K562 (cell line): ENCODE data around the gene KIF12. TPM values are rescaled to one million over a fixed set of nuclear protein-coding genes. Genes with fewer than 3 reads are reported as not detected.

Experiments
- ATAC-seq: fragments of 200-7000 bp; cut with Tn5 transposase; 3 replicates; pipeline ENCODE4 v1.9.1; 2020; ENCODE audit warnings: moderate library complexity
- BruUV-seq: library from RNA; stranded (reverse); fragments of 400-500 nt; replicated peaks from 2 replicates; lab custom pipeline; 2021; lab: Mats Ljungman, UMichigan
- CTCF ChIA-PET: fragments of 300-600 bp; formaldehyde crosslinking; extraction: SDS; loops from one replicate; lab custom pipeline; 2021; ENCODE audit warnings: low intra/inter-chr PET ratio; lab: Yijun Ruan, JAX
- POLR2A ChIA-PET: fragments of 300-600, 350-650 bp; sonication (Branson Sonifier 250); formaldehyde crosslinking; extraction: SDS; loops from one replicate; lab custom pipeline; 2021; ENCODE audit warnings: antibody characterized with exemption, inconsistent platforms; lab: Yijun Ruan, JAX
- DNase-seq, 4 experiments: peaks; one replicate each; pipeline versions ENCODE4 v3.0.0 to v3.0.0-alpha.2; 2011 to 2018; ENCODE audit warnings: low spot score in 3 of 4, mixed read lengths in 3 of 4; ENCODE audit errors: extremely low read depth in 1 of 4
- FAIRE-seq: peaks from 2 replicates; lab custom pipeline; 2011; peaks lifted over from hg19 to GRCh38; lab: Jason Lieb, UNC
- H2AFZ ChIP-seq: 2 replicates; pipeline ENCODE4 v1.6.0; 2011; ENCODE audit warnings: low read depth, low read length, control low read depth, inconsistent platforms
- H3K27ac ChIP-seq: fragments of 200-600 bp; 3 replicates; pipeline ENCODE4 v1.8.0; 2011; ENCODE audit warnings: low read depth, mild to moderate bottlenecking, control low read depth, inconsistent platforms, low read length, moderate library complexity, mixed read lengths; ENCODE audit errors: extremely low read depth
- H3K27me3 ChIP-seq, 2 experiments: fragments of 300-600 bp in 1 of 2; 2 replicates in 1 of 2; 3 replicates in 1 of 2; pipeline versions ENCODE4 v1.6.0 to v1.8.0; 2011; ENCODE audit warnings: inconsistent platforms in 2 of 2, low read length in 2 of 2, mild to moderate bottlenecking in 1 of 2, mixed read lengths in 1 of 2, moderate library complexity in 1 of 2; ENCODE audit not compliant: control insufficient read depth in 2 of 2, insufficient read depth in 2 of 2
- H3K36me3 ChIP-seq: fragments of 300-600 bp; 3 replicates; pipeline ENCODE4 v1.8.0; 2011; ENCODE audit warnings: mild to moderate bottlenecking, low read length, inconsistent platforms; ENCODE audit not compliant: control insufficient read depth, insufficient read depth
- H3K4me1 ChIP-seq, 2 experiments: fragments of 200-600 bp in 1 of 2; replicated peaks in 1 of 2; 2 replicates in 1 of 2; 3 replicates in 1 of 2; pipeline versions ENCODE4 v1.5.1 to v1.8.0; 2011; ENCODE audit warnings: inconsistent platforms in 2 of 2, low read length in 2 of 2, mild to moderate bottlenecking in 1 of 2, mixed read lengths in 1 of 2, moderate library complexity in 1 of 2; ENCODE audit not compliant: control insufficient read depth in 2 of 2, insufficient read depth in 2 of 2
- H3K4me2 ChIP-seq: 2 replicates; pipeline ENCODE4 v1.6.1; 2011; ENCODE audit warnings: low read length, control low read depth, inconsistent platforms, mixed read lengths; ENCODE audit not compliant: insufficient read depth
- H3K4me3 ChIP-seq: fragments of 200-600 bp; sonication (generic), shearing (Covaris generic); 2 replicates; pipeline ENCODE4 v1.5.1; 2016; ENCODE audit warnings: control low read depth, inconsistent platforms
- H3K79me2 ChIP-seq: fragments of 200-600 bp; 3 replicates; pipeline ENCODE4 v1.8.0; 2011; ENCODE audit warnings: low read length, inconsistent platforms; ENCODE audit not compliant: control insufficient read depth, insufficient read depth
- H3K9ac ChIP-seq, 2 experiments: 2 replicates each; pipeline versions ENCODE4 v1.6.0 to v1.6.1; 2011; ENCODE audit warnings: low read depth in 2 of 2, low read length in 2 of 2, control low read depth in 1 of 2, inconsistent platforms in 1 of 2, mild to moderate bottlenecking in 1 of 2, mixed read lengths in 1 of 2; ENCODE audit not compliant: insufficient read depth in 1 of 2
- H3K9me1 ChIP-seq: one replicate; pipeline ENCODE4 v1.6.0; 2011; ENCODE audit warnings: inconsistent platforms, mild to moderate bottlenecking, low read length, moderate library complexity; ENCODE audit not compliant: control insufficient read depth, insufficient read depth
- H3K9me3 ChIP-seq: replicated peaks from 2 replicates; pipeline ENCODE4 v1.5.1; 2011; ENCODE audit warnings: low read depth, low read length, inconsistent platforms; ENCODE audit not compliant: control insufficient read depth, insufficient read depth
- H4K20me1 ChIP-seq: replicated peaks from 2 replicates; pipeline ENCODE4 v1.6.1; 2011; ENCODE audit warnings: low read length, inconsistent platforms, mixed read lengths; ENCODE audit not compliant: control insufficient read depth, insufficient read depth
- DIDO1 ChIP-seq: fragments of 450-650 bp; IDR thresholded peaks from 2 replicates; pipeline ENCODE4 v1.6.1; 2016; ENCODE audit warnings: low read depth, missing biosample characterization, missing genetic modification characterization
- EWSR1 ChIP-seq: fragments of 450-650 bp; IDR thresholded peaks from 2 replicates; pipeline ENCODE4 v1.6.1; 2018; ENCODE audit warnings: borderline replicate concordance, mild to moderate bottlenecking, low read depth, moderate library complexity; ENCODE audit not compliant: partially characterized antibody
- MBD2 ChIP-seq: sonication (generic); IDR thresholded peaks from 2 replicates; pipeline ENCODE4 v1.6.1; 2016; ENCODE audit warnings: low read depth, borderline replicate concordance
- MEF2A ChIP-seq: IDR thresholded peaks from 2 replicates; pipeline ENCODE4 v1.6.1; 2011; ENCODE audit warnings: low read depth, mild to moderate bottlenecking, low read length, moderate library complexity; ENCODE audit not compliant: control insufficient read depth
- NBN ChIP-seq: fragments of 450-650 bp; IDR thresholded peaks from 2 replicates; pipeline ENCODE4 v1.6.1; 2016; ENCODE audit warnings: low read depth, mild to moderate bottlenecking
- POLR2H ChIP-seq: IDR thresholded peaks from 2 replicates; pipeline ENCODE4 v1.6.1; 2016; ENCODE audit warnings: missing genetic modification characterization, low read depth, mild to moderate bottlenecking, control low read depth, missing compliant biosample characterization, moderate library complexity
- POU5F1 ChIP-seq: fragments of 150-350 bp; IDR thresholded peaks from 2 replicates; pipeline ENCODE4 v1.6.1; 2014; ENCODE audit warnings: borderline replicate concordance, low read length, low read depth, mild to moderate bottlenecking; ENCODE audit not compliant: partially characterized antibody
- PRPF4 ChIP-seq: fragments of 200-400 bp; formaldehyde crosslinking; IDR thresholded peaks from one replicate; pipeline ENCODE4 v1.6.1; 2017; ENCODE audit warnings: low read length, low read depth, mild to moderate bottlenecking; ENCODE audit not compliant: insufficient read depth, poor library complexity, severe bottlenecking
- SREBF2 ChIP-seq: sonication (generic); formaldehyde crosslinking; IDR thresholded peaks from 2 replicates; pipeline ENCODE4 v1.4.0; 2020; ENCODE audit warnings: mild to moderate bottlenecking, missing genetic modification reagents
- TCF7 ChIP-seq: sonication (generic); IDR thresholded peaks from 2 replicates; pipeline ENCODE4 v1.6.1; 2016; ENCODE audit warnings: antibody characterized with exemption, borderline replicate concordance
- YBX1 ChIP-seq: fragments of 450-650 bp; IDR thresholded peaks from 2 replicates; pipeline ENCODE4 v1.7.1; 2016; ENCODE audit warnings: mild to moderate bottlenecking
- ZNF197 ChIP-seq: fragments of 200-800 bp; sonication (Bioruptor generic); IDR thresholded peaks from 2 replicates; pipeline ENCODE4 v1.6.1; 2016; ENCODE audit warnings: low read depth, missing genetic modification characterization, missing compliant biosample characterization
- ZNF695 ChIP-seq: fragments of 450-650 bp; formaldehyde crosslinking; IDR thresholded peaks from 2 replicates; pipeline ENCODE4 v1.4.0; 2020; ENCODE audit warnings: mild to moderate bottlenecking, moderate library complexity
- ZNF75A ChIP-seq: fragments of 450-650 bp; formaldehyde crosslinking; IDR thresholded peaks from 2 replicates; pipeline ENCODE4 v1.4.0; 2020; ENCODE audit warnings: mild to moderate bottlenecking
- ZNF766 ChIP-seq: fragments of 200-800 bp; sonication (Bioruptor generic); conservative IDR thresholded peaks from 2 replicates; pipeline ENCODE4 v1.6.1; 2016; ENCODE audit warnings: missing genetic modification characterization, missing compliant biosample characterization
- ZNF780A ChIP-seq: fragments of 250-450 bp; sonication (Bioruptor Pico); IDR thresholded peaks from 2 replicates; pipeline ENCODE4 v1.5.0; 2021; ENCODE audit warnings: mild to moderate bottlenecking
- whole genome bisulfite sequencing: fragments of 100-300 bp; shearing (Covaris generic); methylation state at CpG from one replicate; pipeline ENCODE4 v1.1.6; 2016; ENCODE audit warnings: low coverage, mixed read lengths; ENCODE audit not compliant: insufficient coverage; ENCODE audit errors: missing lambda C conversion rate; 5-methylcytosine and 5-hydroxymethylcytosine counted together
- in situ Hi-C: fragments of 300-500 bp; cut with MboI; formaldehyde crosslinking; loops from 4 replicates; pipeline ENCODE4 v1.15.0; 2018; ENCODE audit warnings: inconsistent platforms, mixed read lengths
- intact Hi-C: fragments of 100-400 bp; cut with micrococcal nuclease; formaldehyde crosslinking; loops from 2 replicates; pipeline ENCODE4 v1.14.2; 2022
- polyA plus RNA-seq, 8 experiments: library from polyadenylated mRNA; depleted of rRNA in 4 of 8; stranded (reverse) in 5 of 8; unstranded in 3 of 8; fragments of >200 nt; fragmentation: Nextera tagmentation in 2 of 8; fragmentation: Illumina TruSeq in 1 of 8; extraction: Ambion mirVana in 2 of 8; extraction: Trizol in 1 of 8; gene quantifications; 2 replicates each; pipeline versions ENCODE4 v1.2.1 to v1.2.3, GENCODE V29; 2011 to 2014; ENCODE audit warnings: inconsistent platforms in 1 of 8, missing spikeins in 1 of 8
- total RNA-seq, 7 experiments: library from RNA; depleted of rRNA in 6 of 7; stranded (reverse); fragments of >200 nt in 6 of 7; fragmentation: Illumina TruSeq in 2 of 7; extraction: Trizol in 2 of 7; gene quantifications; 2 replicates each; pipeline versions ENCODE4 v1.2.1 to v1.2.3, GENCODE V29; 2011 to 2021; ENCODE audit warnings: low replicate concordance in 1 of 7
- TF ChIP-seq, protein P1 (sequence below), 2 experiments: fragments of 250-450 bp in 1 of 2; fragments of 450-650 bp in 1 of 2; sonication (Bioruptor Pico) in 1 of 2; IDR thresholded peaks; 2 replicates each; pipeline versions ENCODE4 v1.6.1 to v1.8.0; 2016 to 2021; ENCODE audit warnings: mild to moderate bottlenecking in 2 of 2, moderate library complexity in 2 of 2, missing compliant biosample characterization in 1 of 2, missing genetic modification characterization in 1 of 2
- TF ChIP-seq, protein P2 (sequence below): fragments of 250-450 bp; sonication (Bioruptor Pico); IDR thresholded peaks from 2 replicates; pipeline ENCODE4 v1.8.0; 2021; ENCODE audit warnings: mild to moderate bottlenecking, moderate library complexity

KIF12 gene
- total and polyA plus RNA-seq, 9 of the 15 experiments (the other 6 are each of a cell fraction or from before 2014, with no cell fraction given) = not detected

DNA sequence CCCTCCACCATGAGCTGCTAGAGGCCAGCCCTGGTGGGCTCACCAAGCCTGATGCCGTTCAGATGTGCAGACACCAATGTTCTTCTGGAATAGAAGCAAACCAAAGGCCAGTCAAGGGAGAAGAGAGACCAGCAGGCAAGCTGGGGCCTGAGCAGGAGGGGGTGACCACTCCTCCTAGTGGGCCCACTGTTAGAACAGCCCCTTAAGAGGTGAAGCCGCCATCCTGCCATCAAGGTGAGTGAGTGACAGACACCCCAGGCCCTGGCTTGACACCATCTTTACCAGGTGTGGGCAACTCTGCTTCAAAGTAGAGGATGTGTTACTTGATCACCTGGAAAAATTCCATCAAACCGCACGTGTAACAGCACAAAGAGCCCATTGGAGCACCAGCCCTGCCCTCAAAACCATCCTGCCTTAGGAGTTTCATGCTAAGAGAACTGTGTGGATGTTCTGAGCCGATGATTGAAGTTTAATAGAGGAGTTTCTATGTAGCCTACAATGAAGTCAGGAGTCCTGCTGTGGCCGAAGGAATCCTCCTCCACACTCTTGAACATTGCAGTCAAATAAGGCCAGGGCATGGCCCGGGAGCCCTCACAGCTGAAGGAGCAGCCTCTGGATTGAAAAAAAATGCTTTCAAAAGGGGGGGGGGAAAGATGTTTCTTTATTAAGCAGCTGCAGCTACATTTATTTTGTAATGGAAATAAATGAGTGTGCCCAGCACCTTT lies 41.8 kb downstream of the KIF12 start (continued):
- TF ChIP-seq YBX1 (no peak), PRPF4 (no peak), MEF2A (no peak), ZNF695 (CRISPR knock-in tag) (no peak), DIDO1 (no peak), TCF7 (no peak), ZNF780A (CRISPR knock-in tag) (no peak)
- TF ChIP-seq, protein P1, sequence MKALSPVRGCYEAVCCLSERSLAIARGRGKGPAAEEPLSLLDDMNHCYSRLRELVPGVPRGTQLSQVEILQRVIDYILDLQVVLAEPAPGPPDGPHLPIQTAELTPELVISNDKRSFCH (CRISPR knock-in tag; IDR thresholded peaks at IDR 0.05) = no peak
- TF ChIP-seq, protein P1 (tag; IDR thresholded peaks at IDR 0.05) = no peak

DNA sequence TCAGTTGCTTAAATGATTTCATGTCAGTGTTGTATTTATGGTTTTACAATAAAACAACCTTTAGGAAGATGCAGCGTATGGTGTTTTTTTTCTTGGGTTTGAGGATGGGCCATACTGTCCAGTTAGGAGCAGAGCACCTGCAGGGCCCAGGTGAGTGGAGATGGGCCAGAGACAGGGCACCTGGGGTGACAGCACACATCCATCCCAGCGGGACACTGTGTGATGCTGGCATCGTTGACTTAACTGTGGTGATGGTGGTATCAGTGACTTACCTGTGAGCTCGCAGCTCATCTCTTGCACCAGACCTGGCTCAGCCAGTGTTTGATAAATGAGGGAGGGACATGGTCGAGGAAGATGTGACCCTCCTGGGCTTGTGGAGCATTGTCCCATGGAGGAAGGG lies 42.6 kb downstream of the KIF12 start:
- intact Hi-C loops = no loop called here
- POLR2A ChIA-PET = no interaction called here
- H2AFZ ChIP-seq = no peak overlapping the region
- ATAC-seq (no peak), DNase-seq (no peak), FAIRE-seq (no peak)
- H3K9me3 ChIP-seq = no peaks in the 10 kb centered on the region
- no peak overlapping the region for H3K9ac ChIP-seq
- no peaks in the 10 kb centered on the region for H3K9me1 ChIP-seq
- H3K79me2 ChIP-seq = no peaks in the 10 kb centered on the region
- no peaks in the 10 kb centered on the region for H3K4me1 ChIP-seq
- peaks cover 0 to 22% of the 10 kb centered on the region in 2 experiments; a peak in 3 of 5 replicates for H3K27me3 ChIP-seq
- H3K36me3 ChIP-seq = no peaks in the 10 kb centered on the region
- no peak overlapping the region for H3K27ac ChIP-seq
- no peak overlapping the region for H3K4me3 ChIP-seq
- H3K4me2 ChIP-seq = no peak overlapping the region
- CTCF ChIA-PET = no interaction called here
- 13% methylated on average over 5 of the region's 5 CpGs for WGBS
- in situ Hi-C loops = no loop called here
- BruUV-seq = no TSS peak
- peaks cover 3% of the 10 kb centered on the region; the same call in 1 of the 2 replicates for H4K20me1 ChIP-seq
- TF ChIP-seq POLR2H (tag) (no peak), POU5F1 (no peak), SREBF2 (no peak), MBD2 (no peak), ZNF75A (CRISPR knock-in tag) (no peak), NBN (no peak), EWSR1 (no peak), ZNF766 (CRISPR knock-in tag) (no peak), ZNF197 (no peak)
- TF ChIP-seq, protein P2, sequence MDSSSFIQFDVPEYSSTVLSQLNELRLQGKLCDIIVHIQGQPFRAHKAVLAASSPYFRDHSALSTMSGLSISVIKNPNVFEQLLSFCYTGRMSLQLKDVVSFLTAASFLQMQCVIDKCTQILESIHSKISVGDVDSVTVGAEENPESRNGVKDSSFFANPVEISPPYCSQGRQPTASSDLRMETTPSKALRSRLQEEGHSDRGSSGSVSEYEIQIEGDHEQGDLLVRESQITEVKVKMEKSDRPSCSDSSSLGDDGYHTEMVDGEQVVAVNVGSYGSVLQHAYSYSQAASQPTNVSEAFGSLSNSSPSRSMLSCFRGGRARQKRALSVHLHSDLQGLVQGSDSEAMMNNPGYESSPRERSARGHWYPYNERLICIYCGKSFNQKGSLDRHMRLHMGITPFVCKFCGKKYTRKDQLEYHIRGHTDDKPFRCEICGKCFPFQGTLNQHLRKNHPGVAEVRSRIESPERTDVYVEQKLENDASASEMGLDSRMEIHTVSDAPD (CRISPR knock-in tag) = no peak
